Osteoblast (primary cell): ENCODE data around the gene ITGB5. TPM values are rescaled to one million over a fixed set of nuclear protein-coding genes. Genes with fewer than 3 reads are reported as not detected.

Experiments used
- DNase-seq: peaks from one replicate; pipeline ENCODE4 v3.0.0; 2011; ENCODE audit warnings: low spot score, mixed read lengths; ENCODE audit not compliant: insufficient read length; ENCODE audit errors: missing footprints
- H2AFZ ChIP-seq: 2 replicates; pipeline ENCODE4 v1.6.0; 2011; ENCODE audit warnings: mild to moderate bottlenecking, low read length
- H3K27ac ChIP-seq: 2 replicates; pipeline ENCODE4 v1.5.1; 2011; ENCODE audit warnings: mild to moderate bottlenecking, low read depth, low read length, moderate library complexity
- H3K27me3 ChIP-seq: 2 replicates; pipeline ENCODE4 v1.6.0; 2012; ENCODE audit warnings: mild to moderate bottlenecking, control low read depth, inconsistent platforms, low read length, moderate library complexity; ENCODE audit not compliant: insufficient read depth
- H3K36me3 ChIP-seq: 2 replicates; pipeline ENCODE4 v1.5.1; 2011; ENCODE audit warnings: mild to moderate bottlenecking, low read length, control low read depth, moderate library complexity; ENCODE audit not compliant: insufficient read depth
- H3K4me1 ChIP-seq: 2 replicates; pipeline ENCODE4 v1.5.1; 2011; ENCODE audit warnings: mild to moderate bottlenecking, low read length, control low read depth, moderate library complexity; ENCODE audit not compliant: insufficient read depth
- H3K4me2 ChIP-seq: 2 replicates; pipeline ENCODE4 v1.6.0; 2011; ENCODE audit warnings: mild to moderate bottlenecking, low read length; ENCODE audit not compliant: insufficient read depth
- H3K4me3 ChIP-seq: fragments of 200-600 bp; sonication (generic); 3 replicates; pipeline ENCODE4 v1.5.1; 2012; ENCODE audit warnings: mild to moderate bottlenecking, low read length, inconsistent platforms; ENCODE audit not compliant: insufficient read depth
- H3K79me2 ChIP-seq: 2 replicates; pipeline ENCODE4 v1.6.0; 2012; ENCODE audit warnings: mild to moderate bottlenecking, low read length, control low read depth, inconsistent platforms; ENCODE audit not compliant: insufficient read depth
- H3K9me3 ChIP-seq: 2 replicates; pipeline ENCODE4 v1.5.1; 2011; ENCODE audit warnings: low read depth, low read length, control low read depth
- H4K20me1 ChIP-seq: 2 replicates; pipeline ENCODE4 v1.6.0; 2012; ENCODE audit warnings: mild to moderate bottlenecking, low read length, control low read depth; ENCODE audit not compliant: insufficient read depth
- CTCF ChIP-seq: IDR thresholded peaks from 2 replicates; pipeline ENCODE4 v1.5.1; 2011; ENCODE audit warnings: mild to moderate bottlenecking, low read depth, low read length, moderate library complexity; ENCODE audit errors: extremely low read depth
- total RNA-seq: library from RNA; depleted of rRNA; stranded (reverse); fragments of >200 nt; gene quantifications from 2 replicates; pipeline ENCODE4 v1.2.3, GENCODE V29; 2012

ITGB5 gene
- total RNA-seq, 1 donor, result 433 TPM

GRCh38 chr3:124834723-124835718 lies 52.1 kb downstream of the ITGB5 start:
- Histone ChIP-seq H3K4me2 (peak overlapping the region; percentile 45), H3K36me3 (peaks cover 26% of the 10 kb centered on the region), H3K4me1 (peaks cover 64% of the 10 kb centered on the region), H4K20me1 (no peaks in the 10 kb centered on the region), H3K27me3 (no peaks in the 10 kb centered on the region), H3K4me3 (no peak overlapping the region), H2AFZ (no peak overlapping the region), H3K79me2 (peaks cover 68% of the 10 kb centered on the region), H3K9me3 (no peaks in the 10 kb centered on the region), H3K27ac (peak overlapping the region; percentile 87)
- DNase-seq, result no peak
- no peak for TF ChIP-seq CTCF

- Histone ChIP-seq H3K9me3 (no peaks in the 10 kb centered on the region), H3K4me2 (no peak overlapping the region), H3K27me3 (no peaks in the 10 kb centered on the region), H3K4me3 (no peak overlapping the region), H3K36me3 (peaks cover 15% of the 10 kb centered on the region), H2AFZ (no peak overlapping the region), H3K4me1 (peaks cover 69% of the 10 kb centered on the region), H4K20me1 (no peaks in the 10 kb centered on the region), H3K79me2 (peaks cover 66% of the 10 kb centered on the region), H3K27ac (peak overlapping the region; percentile 95)
- no peak for DNase-seq
- TF ChIP-seq CTCF, result no peak
Observed at GRCh38 chr3:124833710-124834332, 53.3 kb downstream of the ITGB5 start.

GRCh38 chr3:124832782-124833709 lies 54.1 kb downstream of the ITGB5 start:
- Histone ChIP-seq H3K79me2 (peaks cover 71% of the 10 kb centered on the region), H3K4me2 (peak overlapping the region; percentile 37), H3K27ac (peak overlapping the region; percentile 95), H3K4me3 (no peak overlapping the region), H3K4me1 (peaks cover 65% of the 10 kb centered on the region), H3K9me3 (no peaks in the 10 kb centered on the region), H2AFZ (no peak overlapping the region), H3K27me3 (no peaks in the 10 kb centered on the region), H3K36me3 (peaks cover 19% of the 10 kb centered on the region), H4K20me1 (no peaks in the 10 kb centered on the region)
- peak; percentile 81 for DNase-seq
- no peak for TF ChIP-seq CTCF
